ENCODE data around the gene DVL1.
A peak's percentile ranks its signal among the peaks of the same experiment; 100 is the strongest.

DVL1 gene

GRCh38 chr1:1358433-1359271 is 9.4 kb upstream of the DVL1 start, which contains the start of gene MXRA8:
TSS of gene MXRA8 (minus strand) at chr1:1358555. CDS start at chr1:1358504, 51 bp downstream.
- H3K27ac ChIP-seq: no peak within 1 kb of the TSS
- no peak for TF ChIP-seq CTCF (conservative IDR thresholded peaks at IDR 0.05)

GRCh38 chr1:1357871-1358432 is 8.7 kb upstream of the DVL1 start:
- TF ChIP-seq CTCF (conservative IDR thresholded peaks at IDR 0.05): no peak
- H3K27ac ChIP-seq: no peak overlapping the region

GRCh38 chr1:1356796-1357401 is 7.7 kb upstream of the DVL1 start:
- no peak for TF ChIP-seq CTCF (conservative IDR thresholded peaks at IDR 0.05)
- H3K27ac ChIP-seq: no peak overlapping the region

- no peak overlapping the region for H3K27ac ChIP-seq
Observed at GRCh38 chr1:1356166-1356795, 7.1 kb upstream of the DVL1 start.

GRCh38 chr1:1355416-1355815 is 6.2 kb upstream of the DVL1 start:
- no peak overlapping the region for H3K27ac ChIP-seq

More at GRCh38 chr1:1356166-1356795, 7.1 kb upstream of the DVL1 start:
- TF ChIP-seq CTCF (conservative IDR thresholded peaks at IDR 0.05): no peak

GRCh38 chr1:1354271-1355247 is 5.3 kb upstream of the DVL1 start:
- TF ChIP-seq CTCF (conservative IDR thresholded peaks at IDR 0.05): no peak
- peak overlapping the region; percentile 64 for H3K27ac ChIP-seq

More at GRCh38 chr1:1355416-1355815, 6.2 kb upstream of the DVL1 start:
- no peak for TF ChIP-seq CTCF (conservative IDR thresholded peaks at IDR 0.05)
